Endothelial cell of umbilical vein (primary cell): ENCODE results near the gene ECEL1. TPM values are rescaled to one million over a fixed set of nuclear protein-coding genes. Genes with fewer than 3 reads are reported as not detected.

ENCODE experiments used
- BruUV-seq: library from RNA; stranded (reverse); fragments of 400-500 nt; replicated peaks from 2 replicates; lab custom pipeline; 2021; lab: Mats Ljungman, UMichigan
- CTCF ChIA-PET: fragments of 300-600, 350-600 bp; sonication (Branson Sonifier 250); formaldehyde crosslinking; loops from one replicate; lab custom pipeline; 2021; ENCODE audit warnings: antibody characterized with exemption, inconsistent platforms; lab: Charles Lee
- POLR2A ChIA-PET: fragments of 300-600, 350-600 bp; sonication (Branson Sonifier 250); formaldehyde crosslinking; loops from one replicate; lab custom pipeline; 2021; ENCODE audit warnings: antibody characterized with exemption, inconsistent platforms; lab: Charles Lee
- DNase-seq: peaks from one replicate; pipeline ENCODE4 v3.0.0-alpha.2; 2011; ENCODE audit warnings: low read depth, low spot score
- FAIRE-seq: peaks from 2 replicates; lab custom pipeline; 2011; peaks lifted over from hg19 to GRCh38; lab: Jason Lieb, UNC
- H2AFZ ChIP-seq: 2 replicates; pipeline ENCODE4 v1.6.0; 2012; ENCODE audit warnings: low read depth, low read length, control low read depth, inconsistent platforms
- H3K27ac ChIP-seq: 2 replicates; pipeline ENCODE4 v1.5.1; 2011; ENCODE audit warnings: low read depth, mild to moderate bottlenecking, control low read depth, low read length, moderate library complexity; ENCODE audit not compliant: insufficient read depth
- H3K27me3 ChIP-seq, 2 experiments: 2 replicates each; pipeline versions ENCODE4 v1.6.0 to v1.6.1; 2011; ENCODE audit warnings: low read length in 2 of 2, mixed read lengths in 1 of 2; ENCODE audit not compliant: control insufficient read depth in 2 of 2, insufficient read depth in 2 of 2
- H3K36me3 ChIP-seq, 2 experiments: 2 replicates in 1 of 2; 3 replicates in 1 of 2; pipeline ENCODE4 v1.5.1; 2011; ENCODE audit warnings: low read length in 2 of 2, mild to moderate bottlenecking in 1 of 2, moderate library complexity in 1 of 2; ENCODE audit not compliant: control insufficient read depth in 2 of 2, insufficient read depth in 2 of 2; ENCODE audit errors: extremely low read depth in 1 of 2
- H3K4me1 ChIP-seq: 3 replicates; pipeline ENCODE4 v1.5.1; 2011; ENCODE audit warnings: mild to moderate bottlenecking, low read length; ENCODE audit not compliant: control insufficient read depth, insufficient read depth; ENCODE audit errors: extremely low read depth
- H3K4me2 ChIP-seq: 2 replicates; pipeline ENCODE4 v1.6.1; 2011; ENCODE audit warnings: low read length, control low read depth, mixed read lengths; ENCODE audit not compliant: insufficient read depth
- H3K4me3 ChIP-seq, 3 experiments: fragments of 200-600 bp in 1 of 3; sonication (generic), shearing (Covaris generic) in 1 of 3; replicated peaks in 1 of 3; 2 replicates each; pipeline ENCODE4 v1.5.1; 2011 to 2016; ENCODE audit warnings: control low read depth in 3 of 3, low read length in 3 of 3, mild to moderate bottlenecking in 2 of 3, inconsistent platforms in 1 of 3, low read depth in 1 of 3, moderate library complexity in 1 of 3; ENCODE audit not compliant: insufficient read depth in 1 of 3
- H3K79me2 ChIP-seq: 2 replicates; pipeline ENCODE4 v1.6.0; 2012; ENCODE audit warnings: low read length, inconsistent platforms; ENCODE audit not compliant: control insufficient read depth, insufficient read depth
- H3K9ac ChIP-seq: replicated peaks from 2 replicates; pipeline ENCODE3; 2011; ENCODE audit warnings: low read length, control low read depth; ENCODE audit not compliant: insufficient read depth; ENCODE audit errors: extremely low read depth
- H3K9me1 ChIP-seq: replicated peaks from 3 replicates; pipeline ENCODE4 v1.6.0; 2011; ENCODE audit warnings: mild to moderate bottlenecking, low read length; ENCODE audit not compliant: control insufficient read depth, insufficient read depth; ENCODE audit errors: extremely low read depth
- H3K9me3 ChIP-seq: replicated peaks from 2 replicates; pipeline ENCODE4 v1.5.1; 2012; ENCODE audit warnings: low read length, inconsistent platforms; ENCODE audit not compliant: control insufficient read depth, insufficient read depth
- H4K20me1 ChIP-seq: replicated peaks from 2 replicates; pipeline ENCODE3; 2011; ENCODE audit warnings: mild to moderate bottlenecking, low read length; ENCODE audit not compliant: control insufficient read depth, insufficient read depth; ENCODE audit errors: extremely low read depth
- EZH2 ChIP-seq: IDR thresholded peaks from 2 replicates; pipeline ENCODE4 v1.6.1; 2012; ENCODE audit warnings: borderline replicate concordance, low read depth, mild to moderate bottlenecking, moderate library complexity, low read length, inconsistent platforms; ENCODE audit not compliant: severe bottlenecking
- FOS ChIP-seq: IDR thresholded peaks from 2 replicates; pipeline ENCODE4 v1.6.1; 2011; ENCODE audit warnings: mild to moderate bottlenecking, low read length, moderate library complexity, borderline replicate concordance; ENCODE audit not compliant: insufficient read depth
- GATA2 ChIP-seq: IDR thresholded peaks from 2 replicates; pipeline ENCODE4 v1.7.0; 2011; ENCODE audit warnings: low read depth, mild to moderate bottlenecking, moderate library complexity, mixed read lengths, low read length; ENCODE audit not compliant: insufficient read length, insufficient read depth
- JUN ChIP-seq: IDR thresholded peaks from 2 replicates; pipeline ENCODE4 v1.6.1; 2011; ENCODE audit warnings: borderline replicate concordance, low read depth; ENCODE audit not compliant: insufficient read length, insufficient read depth
- MYC ChIP-seq: IDR thresholded peaks from one replicate; pipeline ENCODE4 v1.6.1; 2011; ENCODE audit warnings: mild to moderate bottlenecking, low read depth, low read length
- POLR2A ChIP-seq: IDR thresholded peaks from 2 replicates; pipeline ENCODE4 v1.6.1; 2012; ENCODE audit warnings: low read depth, mild to moderate bottlenecking, control low read depth, low read length
- POLR2AphosphoS5 ChIP-seq: IDR thresholded peaks from 2 replicates; pipeline ENCODE4 v1.6.1; 2012; ENCODE audit warnings: low read depth, mild to moderate bottlenecking, control low read depth, low read length, moderate library complexity; ENCODE audit not compliant: insufficient read depth
- dilution Hi-C: fragments of 300-500 bp; cut with MboI; formaldehyde crosslinking; loops from one replicate; pipeline ENCODE4 v1.15.0; 2019; ENCODE audit warnings: low sequenced_read_pairs; ENCODE audit not compliant: extremely low pct_ligation_motif_present
- intact Hi-C: fragments of 100-400 bp; cut with micrococcal nuclease; formaldehyde crosslinking; loops from one replicate; pipeline ENCODE4 v1.10.0; 2022
- polyA plus RNA-seq, 4 experiments: library from polyadenylated mRNA; depleted of rRNA in 3 of 4; stranded (reverse) in 3 of 4; unstranded in 1 of 4; fragments of >200 nt; gene quantifications; 2 replicates each; pipeline versions ENCODE4 v1.2.1 to v1.2.3, GENCODE V29; 2011 to 2012; ENCODE audit warnings: missing spikeins in 1 of 4
- total RNA-seq: library from RNA; stranded (reverse); gene quantifications from 2 replicates; pipeline ENCODE4 v1.2.3, GENCODE V29; 2021
- TF ChIP-seq, protein P1 (sequence below), 2 donors: IDR thresholded peaks; 1 replicate in 1 of 2; 2 replicates in 1 of 2; pipeline ENCODE4 v1.5.1; 2011; ENCODE audit warnings: low read length in 2 of 2, mild to moderate bottlenecking in 2 of 2, moderate library complexity in 2 of 2, control low read depth in 1 of 2, inconsistent platforms in 1 of 2, low read depth in 1 of 2; ENCODE audit not compliant: insufficient read depth in 1 of 2; ENCODE audit errors: extremely low read depth in 1 of 2
- TF ChIP-seq, protein P2 (sequence below): IDR thresholded peaks from 2 replicates; pipeline ENCODE4 v1.6.1; 2011; ENCODE audit not compliant: insufficient read depth, insufficient read length

Gene ECEL1
- total and polyA plus RNA-seq, 2 donors (not counting 3 experiments of a cell fraction or from before 2014, with no cell fraction given), result not detected

DNA sequence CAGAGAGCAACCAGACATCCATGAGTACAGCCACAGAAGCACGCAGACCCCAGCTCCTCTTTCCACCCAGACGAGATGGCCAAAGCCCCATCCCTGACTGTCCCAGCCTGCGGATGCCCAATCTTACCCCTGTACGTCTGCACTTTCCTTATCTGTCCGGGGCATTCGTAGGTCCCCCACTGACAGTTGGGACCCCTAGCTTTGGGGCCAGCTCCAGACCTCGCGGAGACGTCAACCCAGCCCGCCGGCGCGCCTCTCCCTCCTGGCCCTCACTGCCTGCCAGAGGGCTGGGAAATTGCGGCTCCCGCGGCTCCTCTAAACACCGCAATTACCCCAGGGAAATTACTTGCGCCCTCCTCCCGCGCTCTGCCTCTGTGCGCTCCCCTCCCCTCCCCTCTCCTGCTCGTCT is 2.3 kb downstream of the ECEL1 start:
- peaks cover 32 to 48% of the 10 kb centered on the region in 2 experiments for H3K27me3 ChIP-seq
- no peak overlapping the region for H2AFZ ChIP-seq
- H3K9ac ChIP-seq, result no peak overlapping the region
- TF ChIP-seq JUN (no peak), MYC (no peak), GATA2 (no peak), FOS (no peak), POLR2A (no peak), EZH2 (no peak), POLR2AphosphoS5 (no peak)
- TF ChIP-seq, protein P1, sequence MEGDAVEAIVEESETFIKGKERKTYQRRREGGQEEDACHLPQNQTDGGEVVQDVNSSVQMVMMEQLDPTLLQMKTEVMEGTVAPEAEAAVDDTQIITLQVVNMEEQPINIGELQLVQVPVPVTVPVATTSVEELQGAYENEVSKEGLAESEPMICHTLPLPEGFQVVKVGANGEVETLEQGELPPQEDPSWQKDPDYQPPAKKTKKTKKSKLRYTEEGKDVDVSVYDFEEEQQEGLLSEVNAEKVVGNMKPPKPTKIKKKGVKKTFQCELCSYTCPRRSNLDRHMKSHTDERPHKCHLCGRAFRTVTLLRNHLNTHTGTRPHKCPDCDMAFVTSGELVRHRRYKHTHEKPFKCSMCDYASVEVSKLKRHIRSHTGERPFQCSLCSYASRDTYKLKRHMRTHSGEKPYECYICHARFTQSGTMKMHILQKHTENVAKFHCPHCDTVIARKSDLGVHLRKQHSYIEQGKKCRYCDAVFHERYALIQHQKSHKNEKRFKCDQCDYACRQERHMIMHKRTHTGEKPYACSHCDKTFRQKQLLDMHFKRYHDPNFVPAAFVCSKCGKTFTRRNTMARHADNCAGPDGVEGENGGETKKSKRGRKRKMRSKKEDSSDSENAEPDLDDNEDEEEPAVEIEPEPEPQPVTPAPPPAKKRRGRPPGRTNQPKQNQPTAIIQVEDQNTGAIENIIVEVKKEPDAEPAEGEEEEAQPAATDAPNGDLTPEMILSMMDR (IDR thresholded peaks at IDR 0.05; ENCODE audit: extremely low read depth in 1 of 2, insufficient read depth in 1 of 2, low read depth in 1 of 2, low read length in 2 of 2), result no peak
- TF ChIP-seq, protein P2, sequence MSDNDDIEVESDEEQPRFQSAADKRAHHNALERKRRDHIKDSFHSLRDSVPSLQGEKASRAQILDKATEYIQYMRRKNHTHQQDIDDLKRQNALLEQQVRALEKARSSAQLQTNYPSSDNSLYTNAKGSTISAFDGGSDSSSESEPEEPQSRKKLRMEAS, result no peak
- H3K9me3 ChIP-seq, result no peaks in the 10 kb centered on the region
- H3K9me1 ChIP-seq, result no peaks in the 10 kb centered on the region
- POLR2A ChIA-PET, result no interaction called here
- CTCF ChIA-PET, result no interaction called here
- no peak overlapping the region for H3K4me2 ChIP-seq
- no peaks in the 10 kb centered on the region for H4K20me1 ChIP-seq
- H3K36me3 ChIP-seq, result no peaks in the 10 kb centered on the region
- BruUV-seq, result no TSS peak
- H3K79me2 ChIP-seq, result no peaks in the 10 kb centered on the region
- no peak for DNase-seq
- H3K27ac ChIP-seq, result no peak overlapping the region
- intact Hi-C loops, result no loop called here
- no peak overlapping the region for H3K4me3 ChIP-seq
- FAIRE-seq, result no peak
- dilution Hi-C loops, result no loop called here
- no peaks in the 10 kb centered on the region for H3K4me1 ChIP-seq
